DOHH2 (cell line): ENCODE results near the gene SC5D.

Experiments used
- CTCF ChIP-seq: fragments of 200-600 bp; sonication (generic); IDR thresholded peaks from one replicate; pipeline ENCODE4 v1.5.1; 2014; ENCODE audit warnings: antibody characterized with exemption, mild to moderate bottlenecking, low read depth, low read length; ENCODE audit not compliant: poor library complexity, severe bottlenecking
- EZH2phosphoT487 ChIP-seq: fragments of 200-600 bp; sonication (generic); IDR thresholded peaks from 2 replicates; pipeline ENCODE4 v1.6.1; 2017; ENCODE audit warnings: borderline replicate concordance, mild to moderate bottlenecking, antibody characterized with exemption, low read length, moderate library complexity, mixed read lengths

- no peak for TF ChIP-seq CTCF
- TF ChIP-seq EZH2phosphoT487, result no peak
These were observed 10.9 kb upstream of the SC5D start for GRCh38 chr11:121281698-121282097.
